Esophagus muscularis mucosa (tissue), 4 donors: ENCODE data around the gene MYLK.

ENCODE experiments used
- EP300 ChIP-seq: sonication (generic); formaldehyde crosslinking; IDR thresholded peaks from one replicate; pipeline ENCODE4 v1.6.1; 2017; ENCODE audit warnings: antibody characterized with exemption
- POLR2A ChIP-seq: fragments of 450-650 bp; IDR thresholded peaks from one replicate; pipeline ENCODE4 v1.6.1; 2017; ENCODE audit warnings: antibody characterized with exemption, moderate library complexity, mild to moderate bottlenecking, low read depth
- POLR2AphosphoS5 ChIP-seq, 2 donors: sonication (generic); formaldehyde crosslinking; IDR thresholded peaks; one replicate each; pipeline ENCODE4 v1.6.1; 2017; ENCODE audit warnings: antibody characterized with exemption in 2 of 2
- TF ChIP-seq, protein P1 (sequence below), 3 experiments: fragments of 200-600 bp in 2 of 3; fragments of 450-650 bp in 1 of 3; sonication (generic) in 2 of 3; IDR thresholded peaks; one replicate each; pipeline ENCODE4 v1.5.1; 2017 to 2019; ENCODE audit warnings: antibody characterized with exemption in 3 of 3, mild to moderate bottlenecking in 2 of 3, moderate library complexity in 1 of 3

DNA sequence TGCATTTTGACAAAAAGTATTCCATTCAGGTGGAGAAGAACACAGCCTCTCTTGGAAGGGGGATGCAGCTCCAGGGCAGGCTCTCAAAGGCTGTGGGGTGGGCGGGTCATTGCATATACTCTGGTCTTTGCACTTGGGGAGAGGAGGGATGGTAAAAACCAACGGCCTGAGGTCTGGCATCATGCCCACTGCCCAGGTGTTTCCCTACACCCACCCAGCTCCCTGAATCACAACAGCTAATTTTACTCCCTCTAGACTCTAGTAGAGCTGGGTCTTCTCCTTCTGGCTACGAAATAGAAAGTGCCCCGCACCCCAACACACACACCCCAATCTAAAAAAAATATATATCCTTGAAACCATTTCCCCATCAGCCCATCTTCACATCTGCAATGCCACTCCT is 1.0 kb downstream of the MYLK start:
- TF ChIP-seq POLR2A (no peak), EP300 (no peak), POLR2AphosphoS5 (IDR thresholded peaks at IDR 0.05) (no peak)
- TF ChIP-seq, protein P1, sequence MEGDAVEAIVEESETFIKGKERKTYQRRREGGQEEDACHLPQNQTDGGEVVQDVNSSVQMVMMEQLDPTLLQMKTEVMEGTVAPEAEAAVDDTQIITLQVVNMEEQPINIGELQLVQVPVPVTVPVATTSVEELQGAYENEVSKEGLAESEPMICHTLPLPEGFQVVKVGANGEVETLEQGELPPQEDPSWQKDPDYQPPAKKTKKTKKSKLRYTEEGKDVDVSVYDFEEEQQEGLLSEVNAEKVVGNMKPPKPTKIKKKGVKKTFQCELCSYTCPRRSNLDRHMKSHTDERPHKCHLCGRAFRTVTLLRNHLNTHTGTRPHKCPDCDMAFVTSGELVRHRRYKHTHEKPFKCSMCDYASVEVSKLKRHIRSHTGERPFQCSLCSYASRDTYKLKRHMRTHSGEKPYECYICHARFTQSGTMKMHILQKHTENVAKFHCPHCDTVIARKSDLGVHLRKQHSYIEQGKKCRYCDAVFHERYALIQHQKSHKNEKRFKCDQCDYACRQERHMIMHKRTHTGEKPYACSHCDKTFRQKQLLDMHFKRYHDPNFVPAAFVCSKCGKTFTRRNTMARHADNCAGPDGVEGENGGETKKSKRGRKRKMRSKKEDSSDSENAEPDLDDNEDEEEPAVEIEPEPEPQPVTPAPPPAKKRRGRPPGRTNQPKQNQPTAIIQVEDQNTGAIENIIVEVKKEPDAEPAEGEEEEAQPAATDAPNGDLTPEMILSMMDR (IDR thresholded peaks at IDR 0.05): no peak
